Sigmoid colon (tissue), 4 donors: ENCODE measurements around the gene SNF8.

Experiments used
- EP300 ChIP-seq, 4 donors: sonication (generic); formaldehyde crosslinking; IDR thresholded peaks; one replicate each; pipeline ENCODE4 v1.6.1; 2017; ENCODE audit warnings: antibody characterized with exemption in 4 of 4
- POLR2A ChIP-seq, 2 donors: fragments of 450-650 bp; IDR thresholded peaks; one replicate each; pipeline ENCODE4 v1.6.1; 2016; ENCODE audit warnings: antibody characterized with exemption in 2 of 2, mild to moderate bottlenecking in 2 of 2, moderate library complexity in 2 of 2

DNA sequence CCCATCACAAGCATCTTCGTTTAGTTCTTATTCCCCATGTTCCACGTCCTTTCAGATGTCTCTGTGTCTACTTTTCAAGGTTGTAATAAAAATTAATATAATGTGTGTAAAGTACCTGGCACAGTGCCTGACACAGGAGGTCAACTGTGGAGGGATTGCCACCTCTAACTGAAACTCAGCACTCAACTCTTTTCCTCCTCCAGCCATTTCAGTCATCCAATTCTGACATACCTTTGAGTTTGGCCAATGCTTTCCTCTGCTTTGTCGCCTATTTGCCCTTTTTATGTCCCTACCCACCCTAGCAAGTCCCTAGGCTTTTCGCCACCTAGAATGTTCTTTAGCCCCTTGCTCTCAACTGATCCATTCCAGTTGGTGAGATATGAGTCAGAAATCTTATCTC, 34.9 kb downstream of the SNF8 start:
- no peak for TF ChIP-seq EP300 (IDR thresholded peaks at IDR 0.05)
- TF ChIP-seq POLR2A (IDR thresholded peaks at IDR 0.05): no peak
